ENCODE measurements around the gene BRINP2.

BRINP2 gene

GRCh38 chr1:177229781-177230180 lies 59.0 kb downstream of the BRINP2 start:
- no peak for TF ChIP-seq CTCF (IDR thresholded peaks at IDR 0.05; ENCODE audit: insufficient read depth, low read depth, low read length, missing control alignments)
- DNase-seq (ENCODE audit: low read depth) = no peak
- H3K4me3 ChIP-seq (ENCODE audit: low read depth, low read length) = no peak overlapping the region

- DNase-seq (ENCODE audit: low read depth) = no peak
- no peak overlapping the region for H3K4me3 ChIP-seq (ENCODE audit: low read depth, low read length)
- TF ChIP-seq CTCF (IDR thresholded peaks at IDR 0.05; ENCODE audit: insufficient read depth, low read depth, low read length, missing control alignments) = no peak
Observed at GRCh38 chr1:177230228-177231016, 59.7 kb downstream of the BRINP2 start.

- H3K4me3 ChIP-seq (ENCODE audit: low read depth, low read length) = no peak overlapping the region
- TF ChIP-seq CTCF (IDR thresholded peaks at IDR 0.05; ENCODE audit: insufficient read depth, low read depth, low read length, missing control alignments) = no peak
Observed at GRCh38 chr1:177235350-177235749, 64.6 kb downstream of the BRINP2 start.

GRCh38 chr1:177236962-177237361 lies 66.2 kb downstream of the BRINP2 start:
- no peak overlapping the region for H3K4me3 ChIP-seq (ENCODE audit: low read depth, low read length)
- no peak for TF ChIP-seq CTCF (IDR thresholded peaks at IDR 0.05; ENCODE audit: insufficient read depth, low read depth, low read length, missing control alignments)
- DNase-seq (ENCODE audit: low read depth) = no peak

More at GRCh38 chr1:177235350-177235749, 64.6 kb downstream of the BRINP2 start:
- no peak for DNase-seq (ENCODE audit: low read depth)

GRCh38 chr1:177238967-177239366 lies 68.2 kb downstream of the BRINP2 start:
- no peak for DNase-seq (ENCODE audit: low read depth)
- H3K4me3 ChIP-seq (ENCODE audit: low read depth, low read length) = no peak overlapping the region
- no peak for TF ChIP-seq CTCF (IDR thresholded peaks at IDR 0.05; ENCODE audit: insufficient read depth, low read depth, low read length, missing control alignments)

GRCh38 chr1:177239792-177240191 lies 69.0 kb downstream of the BRINP2 start:
- DNase-seq (ENCODE audit: low read depth) = no peak
- no peak for TF ChIP-seq CTCF (IDR thresholded peaks at IDR 0.05; ENCODE audit: insufficient read depth, low read depth, low read length, missing control alignments)
- H3K4me3 ChIP-seq (ENCODE audit: low read depth, low read length) = no peak overlapping the region

GRCh38 chr1:177243773-177244172 lies 73.0 kb downstream of the BRINP2 start:
- DNase-seq (ENCODE audit: low read depth) = no peak
- H3K4me3 ChIP-seq (ENCODE audit: low read depth, low read length) = no peak overlapping the region
- TF ChIP-seq CTCF (IDR thresholded peaks at IDR 0.05; ENCODE audit: insufficient read depth, low read depth, low read length, missing control alignments) = no peak
